Stomach smooth muscle (tissue), 2 donors: Measurements from ENCODE around the gene ST8SIA2.
A peak's percentile ranks its signal among the peaks of the same experiment; 100 is the strongest.

ENCODE experiments used
- H3K27ac ChIP-seq: one replicate; pipeline ENCODE4 v1.7.0; 2013; ENCODE audit warnings: mild to moderate bottlenecking, low read length, inconsistent platforms
- H3K27me3 ChIP-seq, 2 donors: one replicate each; pipeline ENCODE4 v1.7.0; 2013; ENCODE audit warnings: low read length in 2 of 2; ENCODE audit not compliant: insufficient read depth in 2 of 2, control insufficient read depth in 1 of 2
- H3K36me3 ChIP-seq, 2 donors: one replicate each; pipeline ENCODE4 v1.7.0; 2013; ENCODE audit warnings: low read length in 2 of 2; ENCODE audit not compliant: control insufficient read depth in 2 of 2, insufficient read depth in 2 of 2
- H3K4me1 ChIP-seq: one replicate; pipeline ENCODE4 v1.7.0; 2013; ENCODE audit warnings: low read length; ENCODE audit not compliant: control insufficient read depth, insufficient read depth
- H3K4me3 ChIP-seq, 2 donors: one replicate each; pipeline ENCODE4 v1.7.0; 2013; ENCODE audit warnings: low read length in 2 of 2
- H3K9ac ChIP-seq, 2 donors: one replicate each; pipeline ENCODE4 v1.7.0; 2013; ENCODE audit warnings: low read length in 2 of 2, mild to moderate bottlenecking in 1 of 2
- H3K9me3 ChIP-seq, 2 donors: one replicate each; pipeline ENCODE4 v1.7.0; 2013; ENCODE audit warnings: low read length in 2 of 2; ENCODE audit not compliant: control insufficient read depth in 2 of 2
- donor health status: healthy.
- donor health status: Pancreatic carcinoma.

Gene ST8SIA2

GRCh38 chr15:92376109-92376508, 17.6 kb upstream of the ST8SIA2 start:
- Histone ChIP-seq H3K27me3 (peaks cover 6 to 9% of the 10 kb centered on the region in 2 donors), H3K4me3 (no peak overlapping the region), H3K9ac (no peak overlapping the region), H3K27ac (no peak overlapping the region), H3K9me3 (peaks cover 2 to 3% of the 10 kb centered on the region in 2 donors), H3K36me3 (no peaks in the 10 kb centered on the region), H3K4me1 (no peaks in the 10 kb centered on the region)

DNA sequence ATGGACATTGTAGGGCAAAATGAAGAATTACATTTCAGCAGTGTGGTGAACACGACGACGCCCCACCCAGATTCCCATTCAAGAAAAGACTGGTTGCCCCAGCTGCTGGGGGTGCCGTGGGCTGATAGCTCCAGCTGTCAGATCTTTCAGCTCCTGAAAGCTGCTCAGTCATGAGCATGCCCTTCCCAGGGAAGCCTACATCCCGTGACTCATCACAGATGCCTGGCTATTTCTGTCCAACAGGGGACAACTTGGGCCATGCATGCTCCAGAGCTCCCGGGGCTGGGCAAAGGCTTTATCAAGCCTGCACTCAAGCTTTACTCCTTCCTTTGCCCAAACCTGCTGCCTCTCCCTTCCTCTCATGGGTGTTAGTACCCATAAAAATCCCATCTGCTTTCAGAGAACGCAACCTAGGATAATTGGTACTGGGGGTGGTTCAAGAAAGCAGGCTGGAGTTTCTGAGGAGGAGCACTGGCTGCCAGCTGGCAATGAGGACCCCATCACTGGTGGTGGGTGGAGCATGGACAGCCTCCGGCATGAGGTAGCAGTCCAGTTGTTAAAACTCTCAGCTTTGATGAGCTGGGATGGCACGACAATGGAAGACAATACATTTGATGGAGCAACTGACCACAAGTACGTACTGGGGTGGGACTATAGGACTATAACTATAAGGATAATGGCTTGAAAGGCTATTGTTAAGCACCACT, 16.4 kb upstream of the ST8SIA2 start:
- Histone ChIP-seq H3K4me3 (no peak overlapping the region), H3K36me3 (no peaks in the 10 kb centered on the region), H3K4me1 (no peaks in the 10 kb centered on the region), H3K9ac (no peak overlapping the region), H3K27me3 (peaks cover 6 to 9% of the 10 kb centered on the region in 2 donors), H3K9me3 (peaks cover 2 to 3% of the 10 kb centered on the region in 2 donors), H3K27ac (no peak overlapping the region)

GRCh38 chr15:92383519-92384324, 10.0 kb upstream of the ST8SIA2 start:
- Histone ChIP-seq H3K36me3 (no peaks in the 10 kb centered on the region), H3K4me1 (no peaks in the 10 kb centered on the region), H3K4me3 (no peak overlapping the region), H3K9me3 (peaks cover 2 to 3% of the 10 kb centered on the region in 2 donors), H3K9ac (no peak overlapping the region), H3K27ac (no peak overlapping the region), H3K27me3 (peaks cover 8 to 13% of the 10 kb centered on the region in 2 donors)

- H3K36me3 ChIP-seq: no peaks in the 10 kb centered on the region
- H3K9me3 ChIP-seq: peaks cover under 1 to 1% of the 10 kb centered on the region in 2 donors
- no peak overlapping the region for H3K4me3 ChIP-seq
- H3K4me1 ChIP-seq: no peaks in the 10 kb centered on the region
- no peak overlapping the region for H3K9ac ChIP-seq
- no peak overlapping the region for H3K27ac ChIP-seq
- peaks cover 8 to 17% of the 10 kb centered on the region in 2 donors for H3K27me3 ChIP-seq
These were observed 9.3 kb upstream of the ST8SIA2 start for GRCh38 chr15:92384381-92384780.

DNA sequence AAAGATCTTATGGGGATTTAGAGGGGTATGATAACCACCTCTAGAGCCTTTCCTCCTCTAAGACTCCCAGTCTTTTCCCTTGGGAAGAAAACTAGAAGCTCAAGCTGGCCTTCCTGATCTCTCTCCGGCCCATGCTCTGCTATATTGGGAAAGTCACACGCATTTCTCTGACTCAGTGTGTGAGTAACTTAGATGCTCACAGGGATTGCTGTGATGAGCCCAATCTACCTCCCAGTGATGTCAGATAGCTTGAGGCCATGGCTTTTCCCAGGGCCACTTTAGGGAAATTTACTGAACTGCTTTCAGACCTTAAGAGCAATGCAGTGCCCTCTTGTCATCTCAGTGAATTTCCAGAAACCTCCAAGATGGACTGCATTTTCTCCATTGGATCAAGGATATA, 8.6 kb upstream of the ST8SIA2 start:
- peaks cover 8 to 17% of the 10 kb centered on the region in 2 donors for H3K27me3 ChIP-seq
- H3K9ac ChIP-seq: no peak overlapping the region
- no peaks in the 10 kb centered on the region for H3K36me3 ChIP-seq
- H3K4me1 ChIP-seq: no peaks in the 10 kb centered on the region
- no peaks in the 10 kb centered on the region for H3K9me3 ChIP-seq
- H3K27ac ChIP-seq: no peak overlapping the region
- no peak overlapping the region for H3K4me3 ChIP-seq

DNA sequence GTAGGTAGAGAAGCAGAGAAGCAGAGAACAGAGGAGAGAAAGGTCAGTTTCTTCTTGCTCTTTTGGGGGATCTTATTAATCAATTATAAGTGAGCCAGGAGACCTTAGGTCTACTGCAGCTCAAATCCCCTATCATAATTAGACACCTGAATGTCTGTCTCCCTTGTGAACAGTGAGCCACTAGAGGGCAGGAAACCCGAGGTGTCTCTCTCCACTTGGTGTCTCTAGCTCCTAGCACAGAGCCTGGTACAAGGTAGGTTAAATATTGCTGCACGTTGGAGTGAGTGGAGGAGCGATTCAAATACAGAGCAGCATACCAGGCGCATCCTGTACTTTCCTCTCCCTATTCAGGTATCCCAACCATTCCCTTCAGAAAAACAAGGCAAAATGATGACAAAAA, 2.0 kb upstream of the ST8SIA2 start:
- Histone ChIP-seq H3K9ac (no peak overlapping the region), H3K4me3 (no peak overlapping the region), H3K4me1 (peaks cover 18% of the 10 kb centered on the region), H3K27me3 (peaks cover 46 to 55% of the 10 kb centered on the region in 2 donors), H3K36me3 (no peaks in the 10 kb centered on the region), H3K9me3 (no peaks in the 10 kb centered on the region), H3K27ac (no peak overlapping the region)

DNA sequence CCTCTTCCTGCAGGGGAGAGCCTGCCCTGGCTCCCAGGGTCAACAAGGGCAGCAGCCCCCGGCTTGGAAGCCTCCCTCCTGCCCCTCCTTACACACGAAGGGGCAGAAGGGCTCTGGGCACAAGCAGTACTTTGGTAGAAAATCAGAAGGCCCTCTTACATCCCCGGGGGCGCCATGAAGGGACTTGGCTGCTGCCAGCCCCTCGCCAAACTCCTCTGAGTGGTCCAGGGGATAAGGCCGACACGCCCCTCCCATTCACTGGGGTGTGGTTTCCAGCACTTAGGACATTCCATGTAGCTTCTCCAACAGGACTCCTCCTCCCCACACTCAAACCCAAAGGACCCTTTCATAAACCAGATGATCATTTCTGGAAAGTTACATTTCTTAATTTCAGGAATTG, 1.2 kb upstream of the ST8SIA2 start:
- Histone ChIP-seq H3K9ac (no peak overlapping the region), H3K27me3 (peaks cover 46 to 50% of the 10 kb centered on the region in 2 donors), H3K9me3 (no peaks in the 10 kb centered on the region), H3K36me3 (no peaks in the 10 kb centered on the region), H3K4me3 (no peak overlapping the region), H3K4me1 (peaks cover 18% of the 10 kb centered on the region), H3K27ac (no peak overlapping the region)

GRCh38 chr15:92393980-92394308, 263 bp downstream of the ST8SIA2 start:
- Histone ChIP-seq H3K27me3 (peaks cover 41 to 50% of the 10 kb centered on the region in 2 donors), H3K9ac (no peak overlapping the region), H3K27ac (no peak overlapping the region), H3K9me3 (no peaks in the 10 kb centered on the region), H3K36me3 (no peaks in the 10 kb centered on the region), H3K4me3 (peak overlapping the region in 1 of 2 donors; percentile 69), H3K4me1 (peaks cover 18% of the 10 kb centered on the region)

DNA sequence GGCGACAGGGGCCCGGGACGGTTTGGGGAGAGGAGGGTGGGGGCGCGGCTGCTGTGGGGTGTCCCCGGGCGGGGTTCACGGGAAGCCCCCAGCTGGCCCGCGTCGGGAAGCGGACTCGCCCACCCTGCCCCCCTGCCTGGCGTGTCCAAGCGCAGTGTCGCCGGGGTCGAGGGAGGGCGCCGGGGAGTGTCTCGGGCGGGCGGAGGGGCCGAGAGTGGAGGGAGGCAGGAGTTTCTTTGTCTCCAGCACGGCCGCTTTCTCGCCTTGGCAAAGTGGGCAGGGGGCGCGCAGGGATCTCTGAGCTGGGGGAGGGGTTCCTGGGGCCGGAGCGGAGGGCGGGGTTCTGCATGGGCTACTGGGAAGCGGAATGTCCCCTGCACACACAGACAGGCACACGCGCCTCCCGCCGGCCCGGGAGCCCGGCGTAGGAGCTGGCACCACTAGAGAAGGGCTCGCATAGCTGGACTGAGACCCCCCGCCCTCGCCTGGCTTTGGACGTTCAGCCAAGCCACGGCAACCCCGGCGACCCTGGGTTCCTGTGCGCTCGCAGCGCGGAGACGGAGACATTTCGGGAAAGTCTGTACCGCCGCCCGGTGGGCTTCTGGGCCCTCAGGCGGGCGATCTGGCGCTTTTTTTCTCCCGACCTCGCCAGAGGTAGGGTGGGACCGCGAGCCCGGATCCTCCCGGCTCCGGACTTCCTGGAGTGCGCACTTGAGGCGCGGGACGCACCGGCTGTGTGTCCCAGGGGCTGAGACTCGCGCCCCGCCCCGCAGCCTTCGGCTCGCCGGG, 822 bp downstream of the ST8SIA2 start:
- H3K27me3 ChIP-seq: peaks cover 40 to 50% of the 10 kb centered on the region in 2 donors

GRCh38 chr15:92395098-92395635, 1.5 kb downstream of the ST8SIA2 start:
- Histone ChIP-seq H3K9me3 (no peaks in the 10 kb centered on the region), H3K27ac (no peak overlapping the region), H3K4me1 (peaks cover 18% of the 10 kb centered on the region), H3K9ac (no peak overlapping the region), H3K36me3 (no peaks in the 10 kb centered on the region), H3K4me3 (no peak overlapping the region), H3K27me3 (peaks cover 40 to 49% of the 10 kb centered on the region in 2 donors)

More for the DNA sequence above, 822 bp downstream of the ST8SIA2 start:
- H3K27ac ChIP-seq: no peak overlapping the region
- H3K4me1 ChIP-seq: peaks cover 18% of the 10 kb centered on the region
- H3K36me3 ChIP-seq: no peaks in the 10 kb centered on the region
- peak overlapping the region in 1 of 2 donors; percentile 69 for H3K4me3 ChIP-seq
- no peak overlapping the region for H3K9ac ChIP-seq
- no peaks in the 10 kb centered on the region for H3K9me3 ChIP-seq
